Left lobe of liver (tissue), 1 donor: Measurements from ENCODE around the gene UBE2G1. TPM values are rescaled to one million over a fixed set of nuclear protein-coding genes. Genes with fewer than 3 reads are reported as not detected.

Source experiments
- total RNA-seq: library from RNA; stranded (reverse); gene quantifications from one replicate; pipeline ENCODE4 v1.2.1, GENCODE V29; 2021
- donor health status: DM: no; HTN: yes; CAD: no.

The UBE2G1 gene
- total RNA-seq, 1 donor from 2014 or later, result 37.8 TPM

Other genes starting within 250 kb of the UBE2G1 start
- gene ZZEF1, start 223.6 kb downstream of the UBE2G1 start, total RNA-seq, result 19.1 TPM
- 18.8 TPM for gene CYB5D2, start 223.5 kb downstream of the UBE2G1 start, total RNA-seq
- gene ANKFY1, start 102.7 kb downstream of the UBE2G1 start, total RNA-seq, result 31.0 TPM
- gene SPNS3, start 67.3 kb upstream of the UBE2G1 start, total RNA-seq, result not detected
- gene SPNS2, start 132.2 kb upstream of the UBE2G1 start, total RNA-seq, result 11.4 TPM
- 18.5 TPM for gene MYBBP1A, start 188.7 kb upstream of the UBE2G1 start, total RNA-seq
- gene GGT6, start 193.9 kb upstream of the UBE2G1 start, total RNA-seq, result 0.35 TPM
- not detected for gene SMTNL2, start 217.9 kb upstream of the UBE2G1 start, total RNA-seq